HG03558 (cell line): ENCODE data around the gene JAG2.
"Not testable (repeated sequence)": the region's sequence is repeated elsewhere in the genome, so short reads cannot be mapped to it uniquely, and the experiment has no call there.

Experiments used
- ATAC-seq: cut with Tn5 transposase; IDR thresholded peaks from one replicate; pipeline ENCODE4 v1.9.1; 2021; ENCODE audit warnings: moderate number of reproducible peaks; ENCODE audit not compliant: unreplicated experiment; ENCODE audit errors: extremely low read depth

Gene JAG2

DNA sequence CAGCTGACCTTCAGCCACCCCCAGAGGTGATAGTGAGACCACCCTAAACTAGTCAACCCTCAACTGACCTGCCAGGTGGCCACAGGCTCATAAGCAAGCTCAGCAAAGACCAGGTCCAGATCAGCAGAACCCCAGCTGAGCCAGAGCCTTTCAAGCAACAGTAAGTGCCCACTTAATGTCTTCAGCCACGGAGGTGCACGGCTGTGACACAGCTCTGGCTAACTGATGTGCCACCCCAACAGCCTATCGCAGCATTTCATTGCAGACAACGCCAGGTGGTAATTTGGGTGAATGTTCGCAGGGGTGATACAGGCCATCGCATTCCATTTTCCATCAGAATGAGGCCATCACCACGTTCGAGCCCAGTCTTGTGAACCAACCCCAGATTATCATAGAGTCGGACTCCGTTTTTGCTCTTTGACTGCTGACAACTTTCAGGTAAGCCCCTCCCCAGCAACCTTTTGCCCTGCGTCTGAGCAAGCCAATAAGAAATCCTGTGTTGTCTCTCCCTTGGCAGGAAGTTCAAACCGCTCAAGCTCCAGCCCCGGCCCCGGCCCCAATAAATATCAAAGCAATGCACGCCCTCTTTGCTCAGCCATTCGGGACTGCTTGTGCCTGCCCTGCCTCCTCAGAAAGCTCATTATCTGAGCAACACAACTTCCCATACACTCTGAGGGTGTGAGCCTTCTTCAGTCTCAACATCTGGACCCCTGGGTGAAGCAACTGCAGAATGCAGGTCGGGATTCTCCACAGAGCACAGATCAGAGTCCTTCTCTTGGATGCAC, 44.4 kb downstream of the JAG2 start:
- no peak for ATAC-seq

DNA sequence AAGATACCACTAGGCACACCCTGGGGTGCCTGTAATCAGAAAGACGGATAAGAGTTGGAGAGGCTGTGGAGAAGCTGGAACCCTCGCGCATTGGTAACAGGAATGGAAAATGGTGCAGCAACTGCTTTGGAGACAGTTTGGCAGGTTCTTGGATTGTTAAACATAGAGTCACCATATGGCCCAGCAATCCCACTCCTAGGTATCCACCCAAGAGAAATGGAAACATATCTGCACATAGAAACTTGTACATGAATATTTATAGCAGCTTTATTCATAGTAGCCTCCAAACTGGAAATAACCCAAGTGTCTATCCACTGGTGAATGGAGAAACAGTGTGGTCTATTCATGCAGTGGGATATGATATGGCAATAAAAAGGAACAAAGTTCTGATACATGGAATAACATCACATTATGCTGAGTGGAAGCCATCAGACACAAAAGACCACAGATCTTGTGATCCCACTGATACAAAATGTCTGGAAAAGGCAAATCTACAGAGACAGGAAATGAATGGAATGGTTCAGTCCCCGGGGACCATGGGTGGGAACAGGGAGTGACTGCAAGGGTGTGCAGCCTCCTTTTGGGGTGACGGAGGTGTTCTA, 45.4 kb downstream of the JAG2 start:
- ATAC-seq: no peak

DNA sequence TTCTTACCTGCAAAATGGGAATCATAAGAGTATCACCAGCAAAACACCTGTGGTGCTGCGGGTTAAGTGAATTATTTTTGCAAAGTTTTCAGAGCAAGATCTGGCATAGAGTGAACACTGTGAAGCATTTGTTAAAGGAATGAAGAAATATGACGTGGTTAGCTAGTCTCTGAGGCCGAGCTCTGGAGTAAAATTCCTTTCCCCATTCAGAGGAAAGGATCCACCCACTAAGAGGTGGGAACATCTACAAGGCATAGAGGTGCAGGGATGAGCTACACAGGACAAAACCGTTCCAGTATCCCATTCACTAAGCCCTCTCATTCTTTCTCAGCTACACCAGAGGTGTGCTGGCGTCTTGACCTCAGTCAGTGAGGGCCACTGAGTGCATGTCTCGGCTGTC, 48.5 kb downstream of the JAG2 start:
- no peak for ATAC-seq

DNA sequence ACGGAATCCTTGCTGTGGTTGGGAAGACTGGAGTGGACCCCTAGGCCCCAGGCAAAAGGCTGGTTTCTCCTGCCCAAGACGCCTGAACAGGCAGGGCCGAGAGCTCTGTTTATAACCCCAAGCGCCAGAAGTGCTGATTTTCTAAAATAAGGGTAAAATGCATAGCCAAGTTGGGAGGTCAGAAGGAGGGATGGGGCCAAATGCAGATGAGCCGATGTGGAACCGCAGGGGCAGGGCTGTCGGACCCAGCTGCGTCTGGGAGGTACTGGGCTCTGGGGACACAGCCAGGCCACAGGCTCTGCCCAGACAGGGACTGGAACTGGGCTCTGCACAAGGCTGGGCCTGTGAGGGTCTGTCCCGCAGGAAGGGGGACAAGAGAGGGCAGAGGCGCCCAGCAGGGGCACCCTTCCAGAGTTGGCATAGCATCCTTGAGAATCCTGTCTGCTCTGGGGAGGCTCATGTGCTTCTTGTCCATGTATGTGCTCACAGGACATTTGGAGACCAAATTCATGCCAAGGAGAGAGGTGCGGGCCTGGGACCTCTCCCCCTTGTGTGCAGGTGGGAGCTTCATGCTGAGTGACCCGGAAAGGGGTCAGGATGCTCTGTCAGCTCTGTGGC, 49.1 kb downstream of the JAG2 start:
- ATAC-seq: no peak

DNA sequence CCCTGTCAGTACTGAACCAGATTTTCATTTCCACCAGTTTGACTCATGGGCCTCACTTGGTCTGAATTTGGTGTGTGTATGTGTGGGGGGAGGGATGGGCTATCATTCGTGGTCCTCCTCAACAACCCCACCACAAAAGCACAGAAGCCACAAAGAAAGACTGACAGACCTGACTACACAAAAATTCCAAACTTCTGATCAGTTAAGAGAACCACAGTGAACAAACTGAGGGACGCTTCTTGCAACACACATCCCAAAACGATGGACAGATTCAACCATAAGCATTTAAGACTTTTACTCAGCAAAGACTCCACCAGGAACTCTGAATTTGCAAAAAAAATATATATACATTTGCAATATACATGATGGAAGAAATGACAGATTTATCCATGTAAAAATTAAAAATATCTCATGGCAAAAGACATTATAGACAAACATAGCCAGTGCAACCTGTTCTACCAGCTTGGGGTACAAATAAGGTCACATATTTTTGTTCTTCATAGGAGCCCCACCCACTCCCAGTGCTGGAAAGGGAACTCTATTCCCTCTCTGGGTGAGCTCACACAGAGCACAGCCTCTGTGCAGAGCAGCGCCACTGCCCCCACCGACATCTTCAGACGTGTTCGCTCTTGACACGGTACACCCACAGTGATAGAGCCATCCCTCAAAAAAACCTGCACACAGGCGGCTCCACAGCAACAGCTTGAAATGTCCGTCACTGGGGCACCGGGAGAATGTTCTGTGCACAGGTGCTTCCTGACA, 49.7 kb downstream of the JAG2 start:
- no peak for ATAC-seq

DNA sequence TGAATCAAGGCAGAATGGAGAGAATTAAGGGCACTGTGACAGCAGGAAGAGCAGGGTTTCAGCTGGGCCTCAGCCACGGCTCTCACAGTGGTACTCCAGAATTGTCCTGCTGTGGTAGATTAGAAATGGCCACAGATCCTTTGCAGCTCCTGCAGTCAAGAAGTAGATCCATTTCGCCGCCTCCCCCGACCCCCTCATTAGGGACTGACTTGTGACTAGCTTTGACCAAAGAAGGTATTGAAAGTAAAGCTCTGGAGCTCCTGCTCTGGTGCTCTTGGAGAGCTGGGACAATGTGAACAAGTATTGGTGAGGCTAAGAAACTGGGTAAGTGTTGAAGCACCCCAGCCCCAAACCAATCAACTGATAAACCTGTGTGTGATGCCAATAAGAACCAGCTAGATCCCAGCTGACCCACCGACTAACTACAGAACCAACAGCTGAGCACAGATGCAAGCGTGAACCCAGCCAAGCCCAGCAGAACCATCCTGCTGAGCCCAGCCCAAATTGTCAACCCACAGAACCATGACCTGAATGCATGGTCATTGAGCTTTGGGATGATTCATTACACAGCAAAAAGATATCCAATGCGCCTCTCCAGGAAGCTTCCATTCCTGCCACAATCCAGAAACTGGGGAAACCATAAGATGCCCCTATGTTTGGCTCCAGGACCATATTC, 50.7 kb downstream of the JAG2 start:
- ATAC-seq: no peak

DNA sequence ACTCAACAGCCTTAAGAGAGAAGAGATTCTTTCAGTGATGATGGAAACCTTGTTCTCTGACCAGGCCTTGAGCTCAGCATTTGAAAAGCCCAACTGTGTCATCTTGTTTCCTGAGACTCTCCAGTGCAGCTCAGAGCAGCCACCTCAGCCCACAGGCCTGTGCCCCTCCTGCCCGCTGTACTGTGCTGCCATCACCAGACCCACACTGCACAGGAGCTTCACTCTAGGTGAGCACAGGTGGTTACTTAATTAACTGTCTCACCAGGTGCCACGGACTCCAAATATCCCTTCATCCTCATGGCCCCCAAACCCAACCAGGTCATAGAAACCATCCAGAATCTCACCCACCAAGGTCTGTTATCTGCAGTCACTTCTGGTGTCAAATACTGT, 51.3 kb downstream of the JAG2 start:
- ATAC-seq: no peak

DNA sequence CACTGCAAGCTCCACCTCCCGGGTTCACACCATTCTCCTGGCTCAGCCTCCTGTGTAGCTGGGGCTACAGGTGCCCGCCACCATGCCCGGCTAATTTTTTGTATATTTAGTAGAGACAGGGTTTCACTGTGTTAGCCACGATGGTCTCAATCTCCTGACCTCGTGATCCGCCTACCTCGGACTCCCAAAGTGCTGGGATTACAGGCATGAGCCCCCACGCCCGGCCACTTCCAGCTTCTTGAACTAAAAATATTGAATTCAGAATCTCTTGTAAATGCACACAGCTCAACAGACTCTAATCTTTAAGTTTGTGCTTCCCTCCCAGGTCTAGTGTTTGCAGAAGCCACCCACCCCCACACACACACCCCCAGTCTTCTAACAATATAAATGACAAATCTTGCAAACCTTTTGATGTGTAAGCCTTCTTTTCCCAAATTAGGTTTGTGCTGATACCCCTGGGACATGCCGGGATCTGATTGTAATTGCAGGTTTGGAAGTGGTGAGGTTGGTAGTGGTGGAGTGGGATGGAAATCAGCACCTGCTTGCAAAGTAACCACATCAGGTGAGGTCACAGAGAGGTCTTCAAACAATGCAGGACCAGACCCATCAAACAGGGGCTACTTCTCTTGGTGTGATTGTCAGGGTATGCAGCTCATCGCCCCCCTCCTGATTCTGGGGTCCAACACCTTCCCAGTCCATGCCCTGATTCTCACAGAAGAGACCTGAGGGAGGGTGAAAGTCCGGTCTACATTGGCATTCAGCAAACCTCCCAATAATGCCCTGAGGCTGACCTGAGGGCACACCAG, 51.9 kb downstream of the JAG2 start:
- no peak for ATAC-seq

DNA sequence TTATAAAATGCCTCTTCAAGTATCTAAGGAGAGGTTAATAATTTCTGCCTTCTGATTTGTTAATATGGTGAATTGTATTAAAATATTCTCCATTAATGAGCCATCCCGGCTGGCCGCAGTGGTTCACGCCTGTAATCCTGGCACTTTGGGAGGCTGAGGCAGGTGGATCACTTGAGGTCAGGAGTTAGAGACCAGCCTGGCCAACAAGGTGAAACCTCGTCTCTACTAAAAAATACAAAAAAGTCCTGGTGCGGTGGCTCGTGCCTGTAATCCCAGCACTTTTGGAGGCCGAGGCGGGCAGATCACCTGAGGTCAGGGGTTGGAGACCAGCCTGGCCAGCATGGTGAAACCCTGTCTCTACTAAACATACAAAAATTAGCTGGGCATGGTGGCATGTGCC, 59.3 kb downstream of the JAG2 start:
- ATAC-seq: not testable (repeated sequence)

DNA sequence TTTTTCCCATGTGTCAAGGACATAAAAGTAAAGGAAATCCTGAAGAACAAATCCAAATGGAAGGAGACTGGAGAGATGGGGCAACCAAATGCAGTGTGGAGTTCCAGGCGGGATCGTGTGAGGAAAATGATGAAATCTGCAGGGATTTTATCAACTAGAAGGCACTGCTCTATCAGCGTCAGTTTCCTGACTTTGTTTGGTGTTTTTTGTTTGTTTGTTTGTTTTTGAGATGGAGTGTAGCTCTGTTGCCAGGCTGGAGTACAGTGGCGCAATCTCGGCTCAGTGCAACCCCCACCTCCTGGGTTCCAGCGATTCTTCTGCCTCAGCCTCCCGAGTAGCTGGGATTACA, 60.1 kb downstream of the JAG2 start:
- no peak for ATAC-seq

DNA sequence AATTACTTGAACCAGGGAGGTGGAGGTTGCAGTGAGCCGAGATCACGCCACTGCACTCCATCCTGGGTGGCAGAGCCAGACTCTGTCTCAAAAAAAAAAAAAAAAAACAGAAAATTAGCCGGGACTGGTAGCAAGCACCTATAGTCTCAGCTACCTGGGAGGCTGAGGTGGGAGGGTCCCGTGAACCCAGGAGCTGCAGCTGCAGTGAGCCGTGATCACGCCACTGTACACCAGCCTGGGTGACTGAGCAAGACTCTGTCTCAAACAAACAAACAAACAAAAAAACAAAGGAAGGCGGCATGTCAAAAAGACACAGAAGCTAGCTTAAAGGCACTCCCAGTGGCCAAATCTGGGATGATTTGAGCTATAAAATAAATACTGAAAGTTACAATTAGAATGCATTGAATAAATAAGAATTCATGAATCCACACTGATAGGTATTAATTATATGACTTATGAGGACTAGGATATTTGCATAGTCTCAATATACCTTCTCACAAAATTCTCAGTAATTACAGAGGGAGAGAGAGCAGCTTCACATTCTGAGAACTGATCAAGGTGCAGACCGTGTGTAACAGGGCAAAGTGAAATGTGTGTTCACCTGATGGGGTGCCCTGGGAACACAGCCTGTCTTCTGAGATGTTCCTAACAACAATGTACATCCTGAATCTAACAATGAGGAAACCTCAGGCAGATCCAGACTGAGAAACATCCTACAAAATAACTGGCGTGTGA, 60.6 kb downstream of the JAG2 start:
- ATAC-seq: no peak

DNA sequence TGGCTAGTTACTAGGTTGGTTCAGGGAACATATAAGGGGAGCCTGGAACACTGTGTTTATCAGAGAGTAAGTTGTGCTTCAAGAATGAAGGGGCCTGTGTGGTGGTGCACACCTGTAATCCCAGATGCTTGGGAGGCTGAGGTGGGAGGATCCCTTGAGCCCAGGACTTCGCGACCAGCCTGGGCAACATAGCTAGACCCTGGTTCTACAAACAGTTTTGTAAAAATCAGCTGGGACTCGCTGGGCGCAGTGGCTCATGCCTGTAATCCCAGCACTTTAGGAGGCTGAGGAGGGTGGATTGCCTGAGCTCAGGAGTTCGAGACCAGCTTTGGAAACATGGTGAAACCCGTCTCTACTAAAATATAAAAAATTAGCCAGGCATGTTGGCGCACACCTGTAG, 61.2 kb downstream of the JAG2 start:
- no peak for ATAC-seq

DNA sequence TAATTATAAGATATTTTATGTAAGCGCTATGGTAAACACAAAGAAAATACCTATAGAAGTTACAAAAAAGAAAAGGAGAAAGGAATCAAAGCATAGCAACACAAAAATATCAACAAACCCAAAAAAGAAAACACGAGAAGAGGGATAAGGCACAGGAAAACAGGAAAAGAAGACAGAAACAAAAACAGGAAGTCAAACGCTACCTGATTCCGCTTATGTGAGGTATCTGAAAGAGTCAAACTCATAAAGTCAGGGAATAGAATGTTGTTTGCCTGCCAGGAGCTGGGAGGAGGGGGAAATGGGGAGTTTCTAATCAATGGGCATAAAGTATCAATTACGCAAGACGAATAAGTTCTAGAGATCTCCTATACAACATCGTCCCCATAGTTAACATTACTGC, 63.4 kb downstream of the JAG2 start:
- ATAC-seq: no peak

DNA sequence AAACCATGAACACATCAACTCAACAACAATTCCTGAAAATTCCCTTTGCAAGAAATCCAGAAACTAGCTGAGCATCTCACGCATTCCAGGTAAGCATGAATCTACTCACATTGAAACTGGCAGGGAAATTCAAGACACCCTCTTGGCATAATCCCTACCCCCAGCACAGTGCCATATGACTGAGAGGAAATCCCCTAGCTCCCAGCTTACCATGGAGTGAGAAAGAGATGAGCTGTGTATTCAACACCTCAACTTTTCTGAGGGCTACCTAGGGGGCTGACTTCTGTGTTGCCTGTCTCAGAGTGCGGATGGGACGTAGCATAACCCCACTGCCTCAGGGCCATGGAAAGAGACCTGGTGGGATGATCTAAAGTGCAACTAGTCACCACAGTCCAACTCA, 65.7 kb downstream of the JAG2 start:
- no peak for ATAC-seq

DNA sequence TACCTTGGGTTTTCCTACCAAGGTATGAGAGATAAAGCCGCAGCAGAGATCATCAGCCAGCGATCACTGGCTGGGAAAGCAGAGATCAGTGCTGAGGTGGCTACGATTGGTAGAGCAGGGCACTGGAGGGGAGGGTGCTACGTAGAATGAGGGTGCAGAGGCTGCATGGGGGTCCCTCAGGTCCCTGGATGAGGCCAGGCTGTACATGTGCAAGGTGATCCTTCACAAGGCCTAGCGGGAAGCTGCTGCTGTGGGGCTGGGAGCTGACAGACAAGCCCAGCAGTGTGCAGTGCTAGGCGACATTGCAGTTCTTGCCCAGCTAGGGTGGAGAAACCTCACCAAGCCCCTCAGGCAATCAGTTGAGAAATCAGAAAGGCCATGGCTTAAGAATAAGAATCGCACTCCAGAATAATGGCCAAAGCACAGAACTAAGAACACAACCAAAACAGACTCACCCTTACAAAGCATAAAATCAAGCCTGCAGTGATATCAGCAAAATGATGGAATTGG, 66.2 kb downstream of the JAG2 start:
- ATAC-seq: no peak

DNA sequence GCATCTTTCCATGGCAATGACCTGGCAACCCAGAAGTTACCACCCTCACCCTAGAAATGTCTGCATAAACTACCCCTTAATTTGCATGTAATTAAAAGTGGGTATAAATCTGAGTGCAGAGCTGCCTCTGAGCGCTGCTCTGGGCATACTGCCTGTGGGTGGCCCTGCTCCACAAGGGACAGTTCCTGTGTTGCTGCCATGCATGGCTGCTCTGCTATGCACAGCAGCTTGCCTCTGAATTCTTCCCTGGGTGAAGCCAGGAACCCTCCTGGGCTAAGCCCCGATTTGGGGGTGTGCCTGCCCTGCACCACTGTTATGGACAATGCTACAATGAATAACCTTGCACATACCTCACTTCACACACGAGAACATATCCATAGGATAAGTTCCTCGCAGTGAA, 67.7 kb downstream of the JAG2 start:
- ATAC-seq: no peak

DNA sequence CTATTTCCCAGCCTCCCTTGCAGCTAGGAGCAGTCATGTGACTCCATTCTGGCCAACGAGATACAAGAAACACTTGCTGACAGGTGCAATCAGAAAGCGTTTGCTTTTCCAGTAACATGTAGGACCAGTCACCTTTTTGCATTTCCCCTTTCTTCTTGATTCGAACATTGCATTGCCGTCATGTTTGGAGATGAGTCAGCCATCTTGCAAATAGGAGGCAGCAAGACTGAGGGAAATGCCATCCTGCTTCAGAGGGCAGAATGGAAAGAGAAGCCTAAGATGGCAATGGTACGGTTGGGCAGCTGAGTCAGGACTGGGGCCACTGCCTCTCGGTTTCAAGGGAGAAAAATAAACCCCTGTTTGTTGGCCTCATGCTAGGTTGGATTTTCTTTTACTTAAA, 68.8 kb downstream of the JAG2 start:
- no peak for ATAC-seq

DNA sequence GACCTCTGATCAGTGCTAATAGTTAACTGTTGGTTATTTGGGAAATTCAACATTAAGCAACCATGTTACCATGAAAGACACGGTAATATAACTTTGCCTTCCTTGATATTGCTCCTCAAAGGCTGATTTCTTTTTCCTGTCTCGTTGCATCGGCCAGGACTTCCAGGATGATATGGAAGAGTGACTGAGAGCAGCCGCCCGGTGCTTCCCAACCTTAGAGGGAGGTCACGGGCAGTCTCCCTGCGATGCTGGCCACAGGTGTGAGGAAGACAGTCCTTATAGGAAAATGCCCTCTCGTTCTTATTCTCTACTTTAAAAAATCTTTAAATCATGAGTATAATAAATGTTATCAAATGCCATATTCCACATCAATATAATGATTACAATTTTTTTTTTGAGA, 70.3 kb downstream of the JAG2 start:
- no peak for ATAC-seq

DNA sequence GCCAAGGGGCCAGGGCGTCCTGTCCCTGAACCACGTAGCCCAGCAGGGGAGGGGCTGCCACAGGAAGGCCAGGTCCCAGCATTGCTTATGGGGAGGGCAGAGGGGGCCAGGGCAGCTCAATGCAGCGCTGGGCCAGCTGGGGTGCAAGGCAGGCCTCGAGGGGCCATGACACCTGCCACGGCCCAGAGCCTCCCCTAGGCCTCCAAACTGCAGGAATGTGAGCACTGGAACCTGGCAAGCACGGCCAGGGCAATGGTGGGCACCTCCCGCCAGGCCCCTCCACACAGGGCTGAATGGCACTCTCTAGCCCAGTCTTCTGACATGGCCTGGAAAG, 70.8 kb downstream of the JAG2 start:
- no peak for ATAC-seq
